ENCODE results near the gene CRB2.

Gene CRB2

GRCh38 chr9:123337971-123338370, 18.0 kb upstream of the CRB2 start:
- no peaks in the 10 kb centered on the region for H3K9me3 Mint-ChIP-seq (ENCODE audit: low read depth)
- H3K27me3 Mint-ChIP-seq: no peaks in the 10 kb centered on the region
- H3K36me3 Mint-ChIP-seq: no peaks in the 10 kb centered on the region
- H3K4me3 Mint-ChIP-seq: no peak overlapping the region
- H3K4me1 Mint-ChIP-seq (ENCODE audit: low read depth): peaks cover 45% of the 10 kb centered on the region
- no peak overlapping the region for H3K27ac Mint-ChIP-seq

GRCh38 chr9:123338710-123339665, 17.0 kb upstream of the CRB2 start:
- H3K9me3 Mint-ChIP-seq (ENCODE audit: low read depth): no peaks in the 10 kb centered on the region
- H3K27ac Mint-ChIP-seq: peak overlapping the region; percentile 96
- H3K4me1 Mint-ChIP-seq (ENCODE audit: low read depth): peaks cover 42% of the 10 kb centered on the region
- no peaks in the 10 kb centered on the region for H3K36me3 Mint-ChIP-seq
- peak overlapping the region; percentile 88 for H3K4me3 Mint-ChIP-seq
- no peaks in the 10 kb centered on the region for H3K27me3 Mint-ChIP-seq

- Mint-ChIP-seq H3K4me3 (peak overlapping the region; percentile 88), H3K4me1 (ENCODE audit: low read depth) (peaks cover 42% of the 10 kb centered on the region), H3K36me3 (no peaks in the 10 kb centered on the region), H3K27ac (peak overlapping the region; percentile 96), H3K9me3 (ENCODE audit: low read depth) (no peaks in the 10 kb centered on the region), H3K27me3 (no peaks in the 10 kb centered on the region)
Observed at GRCh38 chr9:123339666-123340510, 16.1 kb upstream of the CRB2 start.

GRCh38 chr9:123341816-123342215, 14.2 kb upstream of the CRB2 start:
- no peaks in the 10 kb centered on the region for H3K36me3 Mint-ChIP-seq
- H3K4me3 Mint-ChIP-seq: no peak overlapping the region
- H3K27ac Mint-ChIP-seq: peak overlapping the region; percentile 29
- H3K4me1 Mint-ChIP-seq (ENCODE audit: low read depth): peaks cover 42% of the 10 kb centered on the region
- H3K9me3 Mint-ChIP-seq (ENCODE audit: low read depth): no peaks in the 10 kb centered on the region
- no peaks in the 10 kb centered on the region for H3K27me3 Mint-ChIP-seq

GRCh38 chr9:123342247-123342646, 13.8 kb upstream of the CRB2 start:
- Mint-ChIP-seq H3K27me3 (no peaks in the 10 kb centered on the region), H3K4me3 (no peak overlapping the region), H3K27ac (peak overlapping the region; percentile 29), H3K9me3 (ENCODE audit: low read depth) (no peaks in the 10 kb centered on the region), H3K4me1 (ENCODE audit: low read depth) (peaks cover 40% of the 10 kb centered on the region), H3K36me3 (no peaks in the 10 kb centered on the region)

- Mint-ChIP-seq H3K27me3 (no peaks in the 10 kb centered on the region), H3K36me3 (no peaks in the 10 kb centered on the region), H3K4me3 (no peak overlapping the region), H3K27ac (no peak overlapping the region), H3K9me3 (ENCODE audit: low read depth) (no peaks in the 10 kb centered on the region), H3K4me1 (ENCODE audit: low read depth) (peaks cover 31% of the 10 kb centered on the region)
Observed at GRCh38 chr9:123343443-123344191, 12.4 kb upstream of the CRB2 start.

GRCh38 chr9:123344192-123344949, 11.6 kb upstream of the CRB2 start:
- no peaks in the 10 kb centered on the region for H3K27me3 Mint-ChIP-seq
- no peaks in the 10 kb centered on the region for H3K9me3 Mint-ChIP-seq (ENCODE audit: low read depth)
- H3K27ac Mint-ChIP-seq: peak overlapping the region; percentile 11
- H3K4me1 Mint-ChIP-seq (ENCODE audit: low read depth): peaks cover 24% of the 10 kb centered on the region
- H3K36me3 Mint-ChIP-seq: no peaks in the 10 kb centered on the region
- no peak overlapping the region for H3K4me3 Mint-ChIP-seq

GRCh38 chr9:123345567-123345955, 10.4 kb upstream of the CRB2 start:
- Mint-ChIP-seq H3K27ac (no peak overlapping the region), H3K36me3 (no peaks in the 10 kb centered on the region), H3K9me3 (ENCODE audit: low read depth) (no peaks in the 10 kb centered on the region), H3K4me1 (ENCODE audit: low read depth) (peaks cover 13% of the 10 kb centered on the region), H3K27me3 (peaks cover under 1% of the 10 kb centered on the region), H3K4me3 (no peak overlapping the region)

GRCh38 chr9:123346026-123346425, 10.0 kb upstream of the CRB2 start:
- Mint-ChIP-seq H3K27me3 (peaks cover 3% of the 10 kb centered on the region), H3K9me3 (ENCODE audit: low read depth) (no peaks in the 10 kb centered on the region), H3K4me1 (ENCODE audit: low read depth) (peaks cover 8% of the 10 kb centered on the region), H3K36me3 (no peaks in the 10 kb centered on the region), H3K4me3 (no peak overlapping the region), H3K27ac (no peak overlapping the region)

GRCh38 chr9:123346826-123347225, 9.2 kb upstream of the CRB2 start:
- peaks cover 3% of the 10 kb centered on the region for H3K27me3 Mint-ChIP-seq
- no peaks in the 10 kb centered on the region for H3K9me3 Mint-ChIP-seq (ENCODE audit: low read depth)
- peaks cover 1% of the 10 kb centered on the region for H3K4me1 Mint-ChIP-seq (ENCODE audit: low read depth)
- H3K27ac Mint-ChIP-seq: no peak overlapping the region
- H3K36me3 Mint-ChIP-seq: no peaks in the 10 kb centered on the region
- H3K4me3 Mint-ChIP-seq: no peak overlapping the region

GRCh38 chr9:123347289-123348060, 8.5 kb upstream of the CRB2 start:
- Mint-ChIP-seq H3K27ac (no peak overlapping the region), H3K4me1 (ENCODE audit: low read depth) (no peaks in the 10 kb centered on the region), H3K4me3 (no peak overlapping the region), H3K27me3 (peaks cover 4% of the 10 kb centered on the region), H3K36me3 (no peaks in the 10 kb centered on the region), H3K9me3 (ENCODE audit: low read depth) (no peaks in the 10 kb centered on the region)

- H3K4me3 Mint-ChIP-seq: no peak overlapping the region
- no peaks in the 10 kb centered on the region for H3K9me3 Mint-ChIP-seq (ENCODE audit: low read depth)
- no peak overlapping the region for H3K27ac Mint-ChIP-seq
- no peaks in the 10 kb centered on the region for H3K4me1 Mint-ChIP-seq (ENCODE audit: low read depth)
- H3K36me3 Mint-ChIP-seq: no peaks in the 10 kb centered on the region
- peaks cover 7% of the 10 kb centered on the region for H3K27me3 Mint-ChIP-seq
Observed at GRCh38 chr9:123348317-123348992, 7.5 kb upstream of the CRB2 start.

- Mint-ChIP-seq H3K27me3 (peaks cover 7% of the 10 kb centered on the region), H3K27ac (no peak overlapping the region)
Observed at GRCh38 chr9:123349033-123349432, 7.0 kb upstream of the CRB2 start.

More at GRCh38 chr9:123349033-123349432, 7.0 kb upstream of the CRB2 start:
- Mint-ChIP-seq H3K4me3 (no peak overlapping the region), H3K4me1 (ENCODE audit: low read depth) (no peaks in the 10 kb centered on the region), H3K9me3 (ENCODE audit: low read depth) (no peaks in the 10 kb centered on the region), H3K36me3 (no peaks in the 10 kb centered on the region)

All from activated naive CD8-positive, alpha-beta T cell (primary cell).